GM21367 (cell line): Measurements from ENCODE around the gene GTPBP3.

Experiments used
- ATAC-seq: cut with Tn5 transposase; IDR thresholded peaks from one replicate; pipeline ENCODE4 v1.9.1; 2021; ENCODE audit not compliant: unreplicated experiment

Gene GTPBP3

GRCh38 chr19:17309198-17309964, 28.0 kb upstream of the GTPBP3 start, which contains the start of gene DDA1:
Gene DDA1 (plus strand): TSS chr19:17309563. CDS start chr19:17309655, 92 bp downstream.
- ATAC-seq: peak; percentile 38

GRCh38 chr19:17309965-17310461, 27.3 kb upstream of the GTPBP3 start:
- no peak for ATAC-seq

DNA sequence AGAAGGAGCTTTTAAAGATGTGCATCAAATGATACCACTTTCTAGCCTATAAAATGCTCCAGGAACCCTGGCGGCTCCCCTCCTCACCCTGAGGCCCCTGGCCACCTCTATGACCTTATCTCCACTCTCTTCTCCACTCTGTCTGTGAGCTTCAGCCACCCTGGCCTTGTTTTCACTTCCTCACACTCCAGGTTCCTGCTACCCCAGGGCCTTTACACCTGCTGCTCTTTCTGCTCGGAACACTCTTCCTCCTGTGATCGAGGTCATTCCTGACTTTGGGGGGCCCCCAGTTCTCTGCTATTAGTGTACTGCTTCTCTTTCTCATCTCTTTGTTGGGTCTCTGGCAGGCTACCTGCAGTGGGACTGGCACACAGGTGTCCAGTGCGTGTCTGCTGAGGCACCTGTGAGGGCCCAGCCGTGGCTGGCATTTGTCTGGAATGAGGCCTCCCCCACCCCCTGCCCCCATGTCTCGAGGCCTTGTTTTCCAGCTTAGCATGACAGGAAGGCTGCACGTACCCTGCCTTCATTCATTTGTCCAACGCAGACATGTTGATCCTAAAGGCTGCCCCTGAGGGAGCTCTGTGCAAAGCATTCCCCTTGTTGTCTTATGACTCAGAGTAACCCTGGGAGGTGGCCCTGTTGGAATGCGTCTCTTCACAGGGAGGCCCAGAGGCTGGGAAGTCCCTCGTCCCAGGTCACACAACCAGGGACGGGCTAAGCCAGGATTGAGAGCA, 25.7 kb upstream of the GTPBP3 start:
- no peak for ATAC-seq

DNA sequence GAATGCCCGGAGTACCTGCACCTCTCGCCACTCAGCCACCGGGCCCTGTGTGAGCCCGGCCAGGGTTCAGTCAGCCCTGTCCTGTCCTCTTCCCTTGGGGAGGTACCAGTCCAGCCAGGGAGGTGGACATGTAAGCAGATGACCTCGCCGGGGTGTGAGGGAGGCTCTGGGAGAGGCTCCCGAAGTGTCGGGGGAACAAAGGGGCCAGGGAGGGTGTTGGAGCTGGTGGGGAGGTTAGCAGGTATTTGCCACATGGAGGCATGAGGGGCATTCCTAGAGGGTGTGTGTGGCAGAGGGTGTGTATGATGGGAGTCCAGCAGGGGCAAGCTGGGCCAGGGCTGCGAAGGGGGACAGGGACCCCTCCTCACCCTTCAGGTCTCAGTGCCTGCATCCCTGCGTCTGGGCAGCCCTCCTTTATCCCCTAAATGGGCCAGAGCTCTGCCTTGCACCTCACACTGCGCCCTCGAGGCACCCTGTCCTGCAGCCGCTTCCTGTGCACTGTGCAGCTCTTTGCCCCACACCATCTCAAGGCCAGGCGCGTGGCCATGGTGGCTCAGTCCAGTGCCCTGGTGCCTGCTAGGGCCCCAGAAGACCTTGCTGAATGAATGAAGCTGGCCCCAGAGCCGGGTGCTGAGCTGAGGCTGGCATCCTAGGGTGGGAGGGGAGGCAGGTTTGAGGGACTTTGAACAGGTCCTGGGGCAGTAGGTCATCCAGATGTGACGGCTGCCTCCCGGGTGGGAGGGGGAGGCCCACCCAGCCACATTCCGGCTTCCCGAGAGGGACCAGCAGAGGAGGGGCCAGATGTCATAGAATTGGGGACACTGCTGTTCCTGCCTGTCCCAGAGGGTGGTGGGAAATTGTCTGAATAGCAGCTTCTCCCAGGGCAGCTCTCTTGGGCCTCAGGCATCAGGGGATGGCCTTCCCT, 24.9 kb upstream of the GTPBP3 start:
- ATAC-seq: no peak

DNA sequence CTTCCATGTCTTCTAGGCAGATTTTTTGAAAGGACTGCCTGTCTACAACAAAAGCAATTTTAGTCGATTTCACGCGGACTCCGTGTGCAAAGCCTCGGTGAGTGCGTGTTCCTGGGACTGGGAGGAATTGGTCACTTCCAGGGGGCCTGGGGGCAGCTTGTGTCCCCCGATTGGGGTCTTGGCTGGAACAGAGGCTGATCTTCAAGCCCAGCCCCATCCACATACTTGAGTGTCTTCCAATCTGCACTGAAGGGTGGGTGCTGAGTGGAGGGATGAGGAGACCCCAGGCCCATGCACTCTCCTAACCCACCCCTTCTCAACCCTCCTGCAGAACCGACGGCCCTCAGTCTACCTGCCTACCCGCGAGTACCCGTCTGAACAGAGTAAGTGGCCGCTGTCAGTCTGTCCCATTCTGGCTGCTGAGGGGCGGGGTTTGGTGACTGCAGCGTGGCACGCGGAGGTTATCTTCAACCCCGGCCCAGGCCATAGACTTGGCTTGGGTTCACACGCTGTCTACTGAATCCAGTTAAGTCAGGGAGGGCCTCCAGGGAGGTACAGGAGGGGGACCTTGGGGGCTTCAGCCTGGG, 23.3 kb upstream of the GTPBP3 start:
- ATAC-seq: no peak

DNA sequence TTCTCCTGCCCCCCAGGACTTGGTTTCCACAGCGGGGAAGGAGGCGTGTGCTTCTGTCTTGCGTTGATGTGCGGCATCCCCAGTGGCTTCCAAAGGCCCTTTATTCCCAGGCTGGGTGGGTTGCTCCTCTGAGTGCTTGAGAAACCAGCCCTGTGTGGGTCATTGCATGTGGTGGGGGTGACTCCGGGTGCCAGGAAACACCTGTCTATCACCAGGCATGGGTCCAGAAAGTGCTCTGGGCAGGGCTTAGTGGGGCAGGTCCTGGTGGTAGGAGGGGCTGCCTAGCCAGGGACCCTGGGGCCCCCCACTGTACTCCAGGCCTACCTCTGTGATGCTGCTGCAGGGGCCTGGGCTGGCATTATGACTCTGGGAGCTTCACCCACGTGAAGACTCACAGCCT, 18.4 kb upstream of the GTPBP3 start:
- no peak for ATAC-seq

DNA sequence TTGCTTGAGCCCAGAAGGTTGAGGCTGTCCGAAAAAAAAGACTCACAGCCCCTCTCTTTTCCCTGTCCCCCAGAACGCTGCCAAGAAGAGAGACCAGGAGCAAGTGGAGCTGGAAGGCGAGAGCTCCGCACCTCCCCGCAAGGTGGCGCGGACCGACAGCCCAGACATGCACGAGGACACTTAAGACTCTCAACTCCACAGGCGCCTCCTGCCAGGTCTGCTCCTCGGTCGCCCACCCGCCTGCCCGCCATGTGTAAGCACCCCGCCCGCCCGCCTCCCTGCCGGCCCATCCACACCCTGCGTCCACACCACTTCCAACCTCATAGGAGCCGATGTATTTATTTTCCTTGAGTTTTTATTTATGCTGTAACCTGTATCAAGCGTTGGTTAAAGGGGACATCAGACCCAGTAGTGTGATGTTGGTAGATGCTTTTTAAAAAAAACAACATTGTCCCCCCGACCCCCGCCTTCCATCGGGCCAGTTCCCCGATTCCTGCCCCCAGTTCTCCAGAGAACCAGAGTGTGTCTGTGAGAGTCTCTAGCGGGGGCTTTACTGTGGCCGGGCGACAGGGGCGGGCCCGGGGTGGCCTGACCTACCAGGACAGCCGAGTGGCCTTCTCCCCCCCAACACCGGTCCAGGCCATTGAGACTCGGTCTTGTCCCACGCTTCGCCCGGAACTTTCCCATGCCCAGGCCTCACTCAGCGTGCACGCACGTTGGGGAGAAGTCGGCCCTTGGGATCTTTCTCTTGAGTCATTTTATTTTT, 17.7 kb upstream of the GTPBP3 start:
- no peak for ATAC-seq

- ATAC-seq: no peak
Measured at GRCh38 chr19:17320435-17320834, 16.9 kb upstream of the GTPBP3 start.

DNA sequence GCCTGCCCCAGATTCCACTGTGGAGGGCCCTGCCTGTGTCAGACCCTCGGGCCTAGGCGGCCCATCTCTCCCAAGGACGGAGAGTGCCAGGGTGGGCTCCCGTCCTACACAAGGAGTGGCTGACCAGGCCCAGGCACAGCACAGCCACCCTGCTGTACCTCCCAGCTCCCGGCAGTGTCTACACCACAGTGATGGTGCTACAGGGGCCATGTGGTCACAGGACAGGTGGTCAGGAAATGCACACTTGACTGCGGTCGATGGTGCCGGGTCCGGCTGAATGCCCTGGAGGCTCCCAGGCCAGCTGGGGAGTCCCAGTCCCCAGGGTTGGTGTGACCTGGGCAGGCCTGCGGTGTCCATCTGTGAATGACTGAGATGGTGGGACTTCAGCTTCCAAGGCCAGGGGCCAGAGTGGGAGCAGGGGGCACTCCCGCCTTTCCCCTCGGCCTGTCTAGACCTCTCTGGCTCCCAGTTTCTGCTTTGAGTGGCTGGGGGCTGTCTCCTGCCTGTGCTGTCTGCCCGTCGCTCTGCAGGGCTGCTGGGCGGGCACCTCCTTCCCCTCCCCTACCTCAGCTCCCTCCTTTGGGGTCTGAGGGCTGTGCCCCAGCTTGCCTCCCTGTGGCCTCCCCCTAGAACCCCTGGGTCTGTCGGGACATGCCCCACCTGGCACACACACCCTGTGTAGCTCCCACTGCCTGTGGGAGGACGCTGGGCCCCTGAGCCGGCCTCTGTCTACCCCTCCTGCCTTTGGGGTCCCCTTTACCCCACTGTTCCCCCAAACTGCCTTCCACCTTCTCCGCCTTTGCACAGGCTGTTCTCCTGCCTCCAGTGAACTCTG, 15.5 kb upstream of the GTPBP3 start:
- no peak for ATAC-seq

- ATAC-seq: no peak
Measured at GRCh38 chr19:17322854-17323253, 14.5 kb upstream of the GTPBP3 start.

- ATAC-seq: no peak
Measured at GRCh38 chr19:17323300-17323963, 13.9 kb upstream of the GTPBP3 start.

GRCh38 chr19:17323964-17324332, 13.4 kb upstream of the GTPBP3 start:
- no peak for ATAC-seq

DNA sequence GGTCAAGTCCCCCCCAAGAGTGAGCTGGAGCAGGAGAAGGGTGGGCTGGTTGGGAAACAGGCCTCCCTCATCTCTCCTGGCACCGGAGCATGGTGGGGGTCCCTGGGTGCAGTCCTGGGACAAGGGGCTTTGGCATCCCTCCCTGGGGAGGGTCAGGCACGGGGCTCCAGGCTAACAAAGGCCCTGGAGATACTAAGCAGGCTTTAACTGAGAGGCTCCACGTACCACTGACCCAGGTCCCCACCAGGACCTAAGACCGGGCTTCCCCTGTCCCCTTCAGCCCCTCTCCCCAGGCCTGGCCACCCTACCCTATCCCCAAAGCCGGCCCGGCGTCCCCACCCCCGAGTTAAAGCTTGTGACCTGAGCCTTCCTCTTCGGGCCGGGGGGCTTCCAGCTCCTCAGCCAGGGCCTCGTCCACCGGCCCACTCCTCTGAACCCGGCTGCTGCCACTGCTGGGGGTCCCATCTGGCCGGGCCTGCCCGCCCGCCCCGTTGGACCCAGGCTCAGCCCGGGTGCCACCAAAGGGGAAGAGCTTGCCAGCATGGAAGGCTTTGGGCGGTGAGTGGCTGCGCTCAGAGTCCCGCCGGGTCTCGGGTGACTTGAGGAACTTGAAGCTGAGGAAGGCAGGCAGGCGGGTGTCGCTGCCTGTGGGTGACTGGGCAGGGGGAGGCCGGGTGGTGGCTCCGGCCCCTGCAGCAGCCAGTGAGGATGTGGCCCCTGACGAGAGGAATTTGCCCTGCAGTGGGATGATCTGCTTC, 12.8 kb upstream of the GTPBP3 start:
- no peak for ATAC-seq

DNA sequence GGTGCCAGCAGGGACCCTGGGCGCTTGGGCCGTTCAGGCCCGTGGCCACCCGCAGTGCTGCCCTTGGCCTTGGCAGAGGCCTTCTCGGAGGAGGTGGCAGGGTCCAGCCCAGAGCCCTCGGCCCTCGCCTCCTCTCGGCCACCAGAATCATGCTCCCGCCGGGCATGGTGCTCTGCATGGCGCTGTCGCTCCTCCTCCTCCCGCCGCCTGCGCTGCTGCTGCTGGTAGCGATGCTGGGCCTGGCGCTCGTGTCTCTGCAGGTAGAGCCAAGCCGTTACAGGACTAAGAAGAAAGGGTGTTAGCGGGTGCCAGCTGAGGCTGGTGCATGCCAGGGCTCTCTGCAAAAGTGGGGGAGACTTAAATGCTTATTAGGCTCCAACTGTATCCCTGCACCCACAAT, 12.2 kb upstream of the GTPBP3 start:
- no peak for ATAC-seq

- ATAC-seq: no peak
Measured at GRCh38 chr19:17325881-17326594, 11.3 kb upstream of the GTPBP3 start.

DNA sequence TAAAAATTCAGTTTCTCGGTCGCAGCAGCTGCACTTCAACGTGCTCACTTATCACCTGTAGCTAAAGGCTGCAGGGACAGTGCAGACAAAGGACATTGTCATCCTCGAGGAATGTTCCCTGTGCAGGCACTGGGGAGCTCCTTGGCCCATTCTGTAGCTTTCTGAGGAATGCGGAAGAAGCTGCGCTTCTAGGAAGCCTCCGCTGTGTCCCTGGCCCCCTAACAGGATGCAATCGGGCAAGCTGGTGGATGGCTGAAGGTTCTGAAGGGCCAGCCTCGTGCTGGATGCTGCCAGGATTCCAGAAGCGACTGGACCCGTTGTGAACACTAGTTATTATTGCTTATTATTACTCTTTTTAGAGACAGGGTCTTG, 10.8 kb upstream of the GTPBP3 start:
- no peak for ATAC-seq

DNA sequence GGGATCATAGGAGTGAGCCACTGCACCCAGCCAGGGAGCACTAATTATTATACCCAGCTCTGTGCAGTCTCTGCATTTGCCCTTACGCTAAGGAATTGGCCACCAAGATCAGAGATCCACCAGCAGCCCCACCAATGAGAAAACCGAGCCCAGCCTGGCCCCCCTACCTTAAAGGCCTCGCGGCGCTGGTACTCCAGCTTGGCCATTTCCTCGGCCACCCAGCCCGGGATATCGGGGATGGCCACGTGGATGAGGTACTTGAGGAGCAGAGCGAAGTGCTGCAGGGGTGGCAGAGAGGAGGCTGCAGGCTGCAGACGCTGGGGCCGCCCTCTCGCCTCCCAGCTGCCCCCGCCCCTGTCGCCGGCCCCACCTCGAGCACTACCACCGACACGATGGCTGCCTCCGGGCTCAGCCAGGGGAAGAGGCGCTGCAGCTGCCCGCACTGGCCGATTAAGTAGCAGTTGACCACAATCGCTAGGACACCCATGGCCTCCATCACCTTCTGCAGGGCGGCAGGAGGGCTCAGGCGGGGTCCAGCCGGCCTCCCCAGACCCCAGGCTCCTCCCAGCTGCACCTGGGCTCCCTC, 10.2 kb upstream of the GTPBP3 start:
- ATAC-seq: no peak
